LNCaP clone FGC (cell line): ENCODE measurements around the gene CSGALNACT2.
A peak's percentile ranks its signal among the peaks of the same experiment; 100 is the strongest.
"Not testable (repeated sequence)": the region's sequence is repeated elsewhere in the genome, so short reads cannot be mapped to it uniquely, and the experiment has no call there.

Experiments used
- DNase-seq: peaks from one replicate; pipeline ENCODE4 v3.0.0-alpha.2; 2011; ENCODE audit warnings: low read depth
- H3K4me3 ChIP-seq: 2 replicates; pipeline ENCODE4 v1.5.1; 2011; ENCODE audit warnings: mild to moderate bottlenecking, low read depth, low read length, control low read depth
- CTCF ChIP-seq: IDR thresholded peaks from 2 replicates; pipeline ENCODE4 v1.5.1; 2012; ENCODE audit warnings: mild to moderate bottlenecking; ENCODE audit not compliant: control insufficient read depth, insufficient read depth; ENCODE audit errors: extremely low read depth

The CSGALNACT2 gene

GRCh38 chr10:43172645-43173044 is 34.4 kb downstream of the CSGALNACT2 start:
- no peak for DNase-seq
- no peak overlapping the region for H3K4me3 ChIP-seq
- TF ChIP-seq CTCF: no peak

- DNase-seq: no peak
- no peak for TF ChIP-seq CTCF
Observed at GRCh38 chr10:43173120-43173519, 34.9 kb downstream of the CSGALNACT2 start.

GRCh38 chr10:43174969-43175368 is 36.7 kb downstream of the CSGALNACT2 start:
- H3K4me3 ChIP-seq: no peak overlapping the region
- peak; percentile 81 for DNase-seq
- 0 out of 2 replicates have a peak, but pooled peaks have one; percentile 9 for TF ChIP-seq CTCF

More at GRCh38 chr10:43173120-43173519, 34.9 kb downstream of the CSGALNACT2 start:
- H3K4me3 ChIP-seq: no peak overlapping the region

- TF ChIP-seq CTCF: no peak
- no peak for DNase-seq
- no peak overlapping the region for H3K4me3 ChIP-seq
Observed at GRCh38 chr10:43176271-43176670, 38.0 kb downstream of the CSGALNACT2 start.

GRCh38 chr10:43177595-43177994 is 39.4 kb downstream of the CSGALNACT2 start:
- H3K4me3 ChIP-seq: no peak overlapping the region
- no peak for DNase-seq
- TF ChIP-seq CTCF: no peak

- DNase-seq: no peak
- no peak for TF ChIP-seq CTCF
- no peak overlapping the region for H3K4me3 ChIP-seq
Observed at GRCh38 chr10:43181146-43181545, 42.9 kb downstream of the CSGALNACT2 start.

- DNase-seq, H3K4me3 ChIP-seq: not testable (repeated sequence)
Observed at GRCh38 chr10:43183764-43184163, 45.5 kb downstream of the CSGALNACT2 start.
